Fibroblast of pulmonary artery (primary cell): ENCODE results near the gene KRT85.
A peak's percentile ranks its signal among the peaks of the same experiment; 100 is the strongest.

Experiments used
- DNase-seq: peaks from one replicate; pipeline ENCODE4 v3.0.0-alpha.2; 2010; ENCODE audit warnings: low read depth
- H3K4me3 ChIP-seq: replicated peaks from 2 replicates; pipeline ENCODE4 v1.5.1; 2011; ENCODE audit warnings: low read depth, mild to moderate bottlenecking, control low read depth, low read length, moderate library complexity
- TF ChIP-seq, protein P1 (sequence below): IDR thresholded peaks from 2 replicates; pipeline ENCODE4 v1.5.1; 2011; ENCODE audit warnings: mild to moderate bottlenecking, control low read depth, low read length, inconsistent platforms; ENCODE audit errors: missing control alignments

KRT85 gene

DNA sequence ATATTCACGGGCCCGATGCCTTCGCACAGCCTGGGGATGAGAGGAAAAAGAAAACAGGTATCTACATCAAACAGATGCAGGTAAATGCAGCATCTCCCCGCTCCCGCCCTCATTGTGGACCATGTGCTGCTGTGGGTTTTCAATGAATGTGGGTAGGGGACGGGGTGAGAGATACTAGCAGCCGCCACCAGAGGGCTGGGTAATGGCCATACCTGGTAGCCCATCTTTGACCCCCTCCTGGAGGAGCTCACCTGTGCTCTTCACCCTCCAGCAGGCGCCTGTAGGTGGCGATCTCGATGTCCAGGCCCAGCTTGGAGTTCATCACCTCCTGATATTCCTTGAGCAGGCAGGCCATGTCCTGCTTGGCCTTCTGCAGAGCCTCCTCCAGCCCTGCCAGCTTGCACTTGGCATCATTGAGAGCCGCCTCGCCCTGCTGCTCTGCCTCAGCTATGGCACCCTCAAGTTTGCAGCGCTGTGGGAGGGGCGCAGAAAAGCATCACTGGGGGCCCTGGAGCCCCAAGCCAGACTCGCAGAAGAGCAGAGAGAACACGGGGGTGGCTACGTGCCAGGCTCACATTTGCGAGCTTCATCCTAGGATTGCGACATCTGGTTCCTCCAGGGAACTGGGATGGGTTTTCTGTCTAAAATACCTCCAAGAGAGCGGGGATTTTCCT is 28.6 kb upstream of the KRT85 start:
- TF ChIP-seq, protein P1, sequence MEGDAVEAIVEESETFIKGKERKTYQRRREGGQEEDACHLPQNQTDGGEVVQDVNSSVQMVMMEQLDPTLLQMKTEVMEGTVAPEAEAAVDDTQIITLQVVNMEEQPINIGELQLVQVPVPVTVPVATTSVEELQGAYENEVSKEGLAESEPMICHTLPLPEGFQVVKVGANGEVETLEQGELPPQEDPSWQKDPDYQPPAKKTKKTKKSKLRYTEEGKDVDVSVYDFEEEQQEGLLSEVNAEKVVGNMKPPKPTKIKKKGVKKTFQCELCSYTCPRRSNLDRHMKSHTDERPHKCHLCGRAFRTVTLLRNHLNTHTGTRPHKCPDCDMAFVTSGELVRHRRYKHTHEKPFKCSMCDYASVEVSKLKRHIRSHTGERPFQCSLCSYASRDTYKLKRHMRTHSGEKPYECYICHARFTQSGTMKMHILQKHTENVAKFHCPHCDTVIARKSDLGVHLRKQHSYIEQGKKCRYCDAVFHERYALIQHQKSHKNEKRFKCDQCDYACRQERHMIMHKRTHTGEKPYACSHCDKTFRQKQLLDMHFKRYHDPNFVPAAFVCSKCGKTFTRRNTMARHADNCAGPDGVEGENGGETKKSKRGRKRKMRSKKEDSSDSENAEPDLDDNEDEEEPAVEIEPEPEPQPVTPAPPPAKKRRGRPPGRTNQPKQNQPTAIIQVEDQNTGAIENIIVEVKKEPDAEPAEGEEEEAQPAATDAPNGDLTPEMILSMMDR = peak; percentile 31
- DNase-seq = peak; percentile 58
- no peak overlapping the region for H3K4me3 ChIP-seq

DNA sequence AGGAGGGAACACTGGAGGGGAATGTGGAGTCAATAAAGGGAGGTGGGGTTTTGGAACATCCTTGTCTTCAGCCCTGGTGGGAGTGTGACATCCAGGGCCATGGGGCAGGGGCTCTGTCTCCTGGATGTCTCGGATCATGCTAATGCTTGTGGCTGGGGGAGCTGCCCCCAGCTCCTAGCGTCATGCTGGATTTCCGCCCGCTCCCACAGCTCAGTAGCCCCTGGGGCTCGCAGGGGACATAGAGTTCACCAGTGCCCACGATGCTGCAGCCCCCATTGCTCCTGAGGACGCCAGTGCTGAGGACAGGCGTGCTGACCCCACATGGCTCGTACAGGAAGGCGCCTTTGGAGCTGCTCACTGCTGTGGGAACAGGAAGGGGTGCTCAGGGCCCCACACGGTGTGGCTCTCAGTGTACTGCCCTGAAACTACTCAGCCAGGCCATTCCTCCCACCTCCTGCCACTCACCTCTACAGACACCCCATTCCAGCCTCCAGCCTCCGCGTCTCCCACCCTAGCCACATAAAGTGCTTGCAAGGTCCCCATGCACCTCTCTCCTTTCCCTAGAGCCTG is 27.6 kb upstream of the KRT85 start:
- TF ChIP-seq, protein P1 = no peak
- H3K4me3 ChIP-seq = no peak overlapping the region
- no peak for DNase-seq

DNA sequence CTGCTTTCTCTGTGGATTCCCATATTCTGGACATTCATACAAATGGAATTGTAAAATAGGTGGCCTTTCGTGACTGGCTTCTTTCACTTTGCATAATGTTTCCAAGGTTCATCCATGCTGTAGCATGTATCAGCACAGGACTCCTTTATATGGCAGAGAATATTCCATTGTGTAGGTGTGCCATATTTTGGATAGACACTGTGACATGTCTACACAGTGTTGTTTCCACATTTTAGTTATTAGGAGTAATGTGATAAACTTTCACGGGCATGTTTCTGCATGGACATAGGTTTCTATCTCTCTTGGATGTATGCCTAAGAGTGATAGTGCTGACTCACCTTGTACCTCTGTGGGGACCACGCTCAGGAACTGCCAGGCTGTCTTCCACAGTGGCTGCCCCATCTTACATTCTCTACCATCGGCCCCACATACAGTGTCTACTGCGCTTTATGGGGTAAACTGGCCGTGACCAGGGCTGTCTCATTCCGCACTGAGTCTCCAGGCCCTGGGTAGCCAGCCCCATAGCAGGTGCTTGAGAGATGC is 25.3 kb upstream of the KRT85 start:
- H3K4me3 ChIP-seq = no peak overlapping the region
- TF ChIP-seq, protein P1 = no peak
- no peak for DNase-seq

DNA sequence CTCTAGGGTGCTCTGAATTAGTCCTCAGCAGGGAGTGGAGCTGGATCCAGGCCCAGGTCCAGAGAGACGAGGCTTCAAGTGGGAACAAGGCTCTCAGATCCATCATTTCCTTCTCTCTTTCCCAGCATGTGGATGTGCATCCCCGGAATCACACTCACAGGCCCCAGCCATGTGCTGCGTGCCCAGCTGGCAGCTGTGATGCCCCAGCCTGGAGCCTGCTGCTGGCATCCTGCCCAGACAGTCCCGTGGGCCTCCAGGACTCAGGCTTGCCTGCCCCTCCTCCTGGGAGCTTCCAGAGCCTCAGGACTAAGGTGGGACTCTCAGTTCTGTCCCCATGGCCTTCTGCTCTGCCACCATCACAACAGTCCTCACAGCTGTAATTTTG is 24.3 kb upstream of the KRT85 start:
- DNase-seq = peak; percentile 33
- no peak overlapping the region for H3K4me3 ChIP-seq
- TF ChIP-seq, protein P1 = no peak

DNA sequence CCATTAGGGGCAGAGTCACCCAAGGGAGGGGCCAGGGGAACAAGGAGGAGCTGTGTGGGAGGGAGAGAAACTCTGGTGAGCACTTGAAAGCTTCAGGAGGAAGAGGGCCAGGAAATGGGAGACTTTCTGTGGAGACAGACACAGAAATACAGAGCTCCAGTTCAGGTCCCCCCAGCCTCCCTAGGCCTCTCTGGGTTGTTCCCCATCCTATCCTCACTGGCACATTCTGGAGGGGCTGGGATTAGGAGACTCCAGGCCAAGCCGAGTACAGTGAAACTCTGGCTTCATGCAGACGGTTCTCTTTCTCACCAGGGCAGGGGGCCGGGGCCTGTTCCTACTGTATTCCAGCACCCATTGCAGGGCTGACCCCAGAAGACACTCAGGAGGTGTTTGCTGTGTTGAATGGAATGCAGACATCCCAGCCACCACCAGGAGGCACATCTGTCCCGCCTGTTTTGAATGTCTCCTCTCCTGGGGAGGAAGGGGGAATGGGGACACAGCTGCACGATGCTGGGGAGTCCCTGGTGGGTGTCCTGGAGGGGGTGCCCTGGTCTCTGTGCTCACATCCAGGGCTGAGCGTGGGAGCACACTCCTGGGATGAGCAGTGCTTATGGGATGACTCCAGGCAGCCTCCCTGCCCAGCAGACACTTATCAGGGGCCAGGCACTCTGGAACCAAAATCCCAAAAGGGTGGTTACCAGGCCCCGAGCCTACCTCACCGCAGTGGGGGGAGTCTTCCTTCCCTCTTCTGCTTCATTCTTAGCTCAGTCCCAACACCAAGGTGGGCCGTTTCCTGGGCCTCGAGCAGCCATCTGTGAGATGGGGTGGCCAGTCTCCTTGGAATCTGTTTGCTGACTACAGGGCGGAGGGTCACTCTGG is 23.7 kb upstream of the KRT85 start:
- H3K4me3 ChIP-seq = no peak overlapping the region
- TF ChIP-seq, protein P1 = peak; percentile 79
- DNase-seq = peak; percentile 45

DNA sequence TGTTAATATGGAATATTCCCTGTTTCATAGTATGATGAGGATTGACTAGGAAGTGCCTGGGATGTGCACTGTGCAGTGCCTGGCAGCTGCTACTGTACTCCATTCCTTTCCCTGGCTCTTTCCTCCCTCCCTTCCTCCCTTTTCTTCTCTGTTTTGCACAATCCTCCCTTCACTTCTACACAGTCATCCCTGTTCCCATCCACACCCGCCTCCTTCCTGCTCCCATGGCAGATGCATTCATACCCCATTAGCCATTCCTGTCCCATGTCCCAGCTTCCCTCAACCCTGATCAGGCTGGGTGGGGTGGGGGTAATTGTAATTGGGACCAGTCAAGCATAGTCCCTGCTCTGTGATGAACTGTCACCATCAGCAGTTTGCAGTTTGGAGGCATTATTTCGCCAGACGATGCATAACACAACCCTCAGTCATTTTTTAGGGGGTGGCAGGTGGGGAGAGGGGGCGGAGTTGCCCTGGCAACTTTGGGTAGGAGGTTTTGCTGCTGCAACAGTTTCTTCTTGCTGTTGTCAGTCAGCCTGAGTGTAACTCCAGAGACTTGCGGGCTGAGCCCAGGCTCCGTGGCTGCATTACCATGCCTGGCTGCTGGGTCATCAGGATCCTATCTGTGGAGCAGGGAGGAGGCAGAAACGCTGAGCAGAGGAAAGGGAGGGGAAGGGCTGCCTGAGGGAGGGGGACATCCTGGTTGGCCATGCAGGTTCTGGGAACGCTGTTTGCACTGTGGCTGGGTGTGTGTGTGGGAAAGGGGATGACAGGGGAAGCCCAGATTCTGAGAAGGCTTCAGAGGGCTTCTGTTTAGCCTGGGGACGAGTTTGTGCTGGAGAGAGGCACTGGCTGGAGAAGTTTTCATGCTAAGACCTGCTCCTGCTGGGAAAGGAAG is 22.3 kb upstream of the KRT85 start:
- DNase-seq = peak; percentile 21
- TF ChIP-seq, protein P1 = no peak
- no peak overlapping the region for H3K4me3 ChIP-seq
